NCI-H446 (cell line): Measurements from ENCODE around the gene ENC1.
A peak's percentile ranks its signal among the peaks of the same experiment; 100 is the strongest.

Experiments
- DNase-seq, 2 experiments: peaks; one replicate each; lab custom pipeline; 2025; lab: John Stamatoyannopoulos, UW

Gene ENC1

DNA sequence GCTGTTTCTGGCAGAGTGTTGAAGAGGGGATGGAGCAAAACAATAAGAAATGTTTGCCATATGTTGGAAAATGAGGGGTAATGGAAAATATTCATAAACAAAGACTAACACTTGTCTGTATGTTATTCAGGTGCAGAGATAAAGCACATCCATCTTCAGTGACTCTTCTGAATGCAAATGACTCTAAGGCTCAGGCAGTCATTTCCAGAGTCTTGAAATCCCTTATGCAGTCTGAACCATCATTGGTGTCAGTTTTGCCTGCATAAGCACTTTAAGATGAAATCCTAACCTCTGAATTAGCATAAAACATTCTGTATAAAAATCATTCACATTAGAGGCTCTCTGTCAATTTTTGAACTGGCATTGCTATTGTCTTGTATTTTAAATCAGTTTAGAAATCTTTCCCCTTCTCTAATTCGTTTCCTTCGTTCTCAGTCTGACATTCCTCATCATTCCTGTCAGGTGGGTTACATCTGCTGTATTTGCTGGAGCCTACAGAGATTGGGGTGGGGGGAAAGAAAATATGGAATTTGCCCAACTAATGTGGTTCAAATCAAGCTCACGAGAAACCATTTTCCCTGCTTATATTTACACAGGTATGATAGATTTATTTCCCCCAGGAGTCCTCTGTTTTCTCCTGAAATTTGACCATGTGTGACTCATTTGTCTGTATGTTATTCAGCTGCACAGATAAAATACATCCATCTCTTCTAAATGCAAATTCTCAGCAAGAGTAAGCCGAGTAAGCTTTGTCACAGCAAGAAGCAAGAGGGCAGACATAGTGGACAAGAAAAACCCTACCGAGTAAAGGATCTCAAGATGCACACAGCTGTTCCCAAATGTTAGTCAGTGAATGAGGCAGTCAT lies 31.6 kb downstream of the ENC1 start:
- DNase-seq, result no peak

DNA sequence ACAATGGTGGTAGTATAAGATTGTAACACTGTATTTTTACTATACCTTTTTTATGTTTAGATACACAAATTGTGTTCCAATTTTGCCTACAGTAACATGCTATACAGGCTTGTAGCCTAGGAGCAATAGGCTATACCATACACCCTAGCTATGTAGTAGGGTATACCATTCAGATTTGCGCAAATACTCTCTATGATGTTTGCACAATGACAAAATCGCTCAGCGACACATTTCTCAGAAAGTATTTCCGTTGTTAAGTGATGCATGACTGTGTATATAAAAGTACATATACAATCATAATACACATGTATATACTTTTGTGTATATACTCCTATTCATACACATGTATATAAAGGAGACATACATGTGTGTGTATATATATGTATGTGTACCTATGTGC lies 34.8 kb downstream of the ENC1 start:
- no peak for DNase-seq

DNA sequence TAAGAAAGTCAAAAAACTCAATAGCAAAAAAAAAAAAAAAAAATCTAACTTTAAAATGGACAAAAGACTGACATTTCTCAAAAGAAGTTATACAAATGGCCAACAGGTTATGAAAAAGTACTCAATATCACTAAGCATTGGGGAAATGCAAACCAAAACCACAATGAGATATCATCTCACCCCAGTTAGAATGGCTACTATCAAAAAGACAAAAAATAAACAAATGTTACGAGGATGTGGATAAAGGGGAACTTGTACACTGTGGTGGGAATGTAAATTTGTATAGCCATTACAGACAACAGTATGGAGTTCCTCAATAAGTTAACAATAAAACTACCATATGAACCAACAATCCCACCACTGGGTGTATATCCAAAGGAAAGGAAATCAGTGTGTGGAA lies 37.2 kb downstream of the ENC1 start:
- DNase-seq, result no peak

DNA sequence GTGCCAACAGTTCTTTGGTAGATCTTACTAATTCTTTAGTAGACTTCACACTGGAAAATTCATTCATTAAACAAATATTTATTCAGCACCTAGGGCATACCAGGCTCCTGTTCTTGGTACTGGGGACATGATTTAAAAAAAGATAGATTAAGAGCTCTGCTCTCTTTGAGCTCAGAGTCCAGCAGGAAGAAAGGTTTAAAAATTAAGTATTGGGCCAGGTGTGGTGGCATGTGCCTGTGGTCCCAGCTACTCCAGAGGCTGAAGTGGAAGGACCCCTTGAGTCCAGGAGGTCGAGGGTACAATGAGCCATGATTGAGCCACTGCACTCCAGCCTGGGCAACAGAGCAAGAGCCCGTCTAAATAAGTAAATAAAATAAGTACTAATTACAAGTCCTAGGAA lies 41.4 kb downstream of the ENC1 start:
- DNase-seq, result no peak

DNA sequence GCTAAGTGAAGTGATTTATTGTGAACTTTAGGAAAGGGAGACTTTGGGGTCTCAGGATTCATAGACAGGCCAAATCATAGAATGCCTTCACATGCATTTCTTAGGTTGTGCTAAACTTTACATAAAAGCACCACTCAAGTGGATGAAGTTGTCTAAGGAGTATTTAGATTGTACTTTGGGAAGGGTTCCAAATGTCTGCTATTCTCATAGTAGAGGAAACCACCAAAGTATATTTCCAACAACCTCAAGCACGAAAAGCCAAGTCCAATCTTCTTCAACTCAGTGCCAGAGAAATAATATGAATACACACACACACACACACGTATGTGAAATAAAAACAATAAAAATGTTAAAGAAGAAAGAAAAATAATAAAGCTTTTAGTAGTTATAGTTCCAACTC lies 41.8 kb downstream of the ENC1 start:
- DNase-seq, result no peak

DNA sequence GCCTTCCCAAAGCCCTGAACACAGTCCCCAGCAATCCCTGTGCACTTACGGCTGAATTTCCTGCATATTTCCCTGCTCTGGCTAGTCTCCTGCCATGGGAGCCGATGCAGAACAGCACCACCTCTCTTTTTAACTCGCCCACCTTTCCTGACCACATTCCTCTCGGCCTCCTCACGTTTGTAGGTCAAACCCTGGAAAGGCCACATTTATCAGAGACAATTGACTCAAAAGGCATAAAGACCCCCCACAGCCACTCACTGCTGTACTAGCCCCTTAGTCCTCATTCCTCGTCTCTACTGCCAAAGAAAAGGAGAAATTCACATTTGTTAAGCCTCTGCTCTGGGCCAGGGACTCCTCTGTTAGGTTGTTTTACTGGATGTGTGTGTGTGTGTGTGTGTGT lies 43.6 kb downstream of the ENC1 start:
- DNase-seq, result no peak

DNA sequence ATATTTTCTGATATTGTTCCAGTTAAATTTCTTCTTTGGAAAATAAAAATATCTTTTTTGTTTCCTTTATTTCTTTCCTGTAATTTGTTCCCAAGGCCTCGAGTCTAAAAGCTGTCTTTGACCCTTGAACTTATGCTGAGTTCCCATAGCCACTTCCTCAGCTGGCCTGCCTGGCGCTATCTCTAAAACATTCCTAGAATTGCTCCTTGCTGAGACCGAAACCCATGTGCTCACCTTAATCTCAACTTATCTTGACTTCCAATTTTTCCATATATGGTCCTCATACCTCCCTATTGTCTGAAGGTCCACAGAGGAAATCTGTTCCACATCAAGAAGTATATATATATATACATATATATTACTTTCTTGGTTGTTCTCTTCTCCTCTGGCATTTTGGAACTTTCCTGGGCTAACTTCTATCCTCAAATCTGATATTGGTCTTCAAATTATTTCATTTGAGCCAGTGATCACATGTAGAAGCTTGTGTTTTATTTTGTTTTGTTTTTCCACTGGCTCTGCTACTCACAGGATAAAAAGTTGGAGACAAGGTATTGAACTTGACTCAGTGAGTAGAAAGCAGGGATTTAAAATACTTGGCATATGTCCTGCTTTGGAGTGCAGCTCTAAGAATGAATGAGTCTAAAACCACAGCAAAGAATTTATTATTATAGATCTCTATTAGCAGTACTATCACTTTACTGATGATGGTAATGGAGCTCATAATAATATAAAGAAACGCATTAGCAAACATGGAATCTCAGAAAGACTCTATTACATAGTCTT lies 45.2 kb downstream of the ENC1 start:
- DNase-seq, result no peak

DNA sequence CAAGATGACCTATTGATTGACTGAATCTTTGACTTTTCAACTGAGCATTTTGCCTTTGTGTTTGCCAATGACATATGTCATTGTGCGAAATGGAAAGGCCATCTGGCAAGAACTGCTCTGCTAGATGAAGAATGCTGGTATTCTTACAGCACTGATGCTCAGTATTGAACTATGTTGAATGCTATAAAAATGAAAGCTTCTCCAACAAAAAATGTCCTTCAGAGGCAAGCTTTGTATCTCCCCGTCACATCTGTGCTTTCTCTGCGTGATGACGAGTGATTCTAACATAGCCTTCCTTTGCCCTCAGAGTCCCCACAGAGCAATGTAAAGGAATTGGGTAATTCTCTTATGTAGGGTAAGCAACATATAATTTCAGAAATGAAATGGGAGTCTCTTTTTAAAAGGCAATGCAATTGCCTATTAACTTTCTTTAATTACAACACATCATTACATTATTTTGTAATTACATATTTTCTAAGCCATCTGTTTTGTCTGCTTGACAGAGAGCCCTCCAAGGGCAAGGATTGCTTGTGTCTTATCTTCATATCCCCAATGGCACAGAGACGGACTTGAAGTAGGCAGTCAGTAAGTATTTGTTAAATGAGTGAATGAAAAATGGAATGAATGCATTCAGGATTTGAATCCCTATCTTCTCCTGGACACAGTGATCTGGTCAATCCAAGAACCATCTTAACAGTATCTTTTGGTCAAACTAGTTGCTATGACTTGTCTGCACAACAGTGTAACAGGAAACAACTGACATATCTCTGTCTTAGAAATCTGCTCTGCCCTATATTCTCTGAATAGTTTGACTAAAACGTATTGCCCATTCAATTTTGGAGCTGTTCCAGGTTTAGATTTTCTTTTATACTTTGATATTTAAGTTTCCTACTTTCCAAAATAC lies 46.1 kb downstream of the ENC1 start:
- peak in 1 of 2 experiments; percentile 6 for DNase-seq

DNA sequence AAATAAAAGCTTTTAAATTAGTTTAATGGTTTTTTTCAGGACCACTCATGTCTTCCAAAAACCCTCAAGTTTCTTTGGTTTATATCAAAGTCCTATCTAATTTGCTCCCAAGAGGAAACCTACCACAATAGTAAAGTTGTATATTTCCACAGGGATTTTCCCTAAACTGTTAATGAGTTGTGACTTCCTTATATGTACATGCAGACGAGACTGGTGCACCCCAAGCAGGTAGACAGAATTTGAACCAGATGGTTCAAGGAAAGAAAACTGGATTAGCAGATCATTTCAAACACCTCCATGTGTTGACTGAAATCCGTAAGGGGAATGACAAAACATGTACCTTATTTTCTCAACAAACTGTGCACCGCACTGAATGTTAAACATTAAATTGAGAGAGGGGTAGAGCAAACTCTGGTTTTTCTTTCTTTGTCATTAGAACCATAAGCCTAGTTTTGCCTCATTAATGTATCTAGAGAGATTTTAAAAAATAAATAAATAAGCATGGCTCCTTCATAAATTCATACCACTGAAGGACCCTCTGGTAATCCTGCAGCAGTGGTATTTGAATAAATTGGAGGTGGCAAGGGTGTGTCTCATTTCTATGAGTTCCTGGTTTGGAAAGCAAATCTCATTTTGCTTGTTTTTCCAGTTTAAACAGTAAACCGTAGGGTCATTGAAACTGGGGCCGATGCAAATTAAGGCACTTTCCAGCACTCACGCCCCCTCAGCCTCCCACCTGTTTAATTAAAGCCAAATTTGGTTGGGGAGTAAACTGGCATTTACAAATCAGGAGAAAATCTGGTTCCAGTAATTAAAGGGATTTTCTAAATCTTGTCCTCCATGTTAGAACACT lies 51.1 kb downstream of the ENC1 start:
- no peak for DNase-seq

DNA sequence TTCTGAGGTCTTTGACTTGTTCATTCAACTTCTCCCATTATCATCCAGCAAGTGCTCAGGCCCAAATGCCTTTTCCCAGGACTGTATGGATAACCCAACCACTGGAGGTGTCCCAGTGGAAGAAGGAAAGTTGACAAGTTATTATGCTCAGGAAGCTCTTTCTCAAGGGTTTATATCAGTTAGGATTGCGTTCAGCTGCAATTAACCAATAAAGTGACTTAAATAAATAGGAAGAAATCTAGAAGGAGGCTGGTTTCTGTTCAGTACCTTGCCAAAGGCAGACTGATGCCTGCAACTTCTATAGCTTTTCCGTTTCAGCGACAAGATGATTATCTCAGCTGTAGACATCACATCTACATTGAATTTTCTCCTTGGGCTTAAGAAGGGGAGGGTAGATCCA lies 52.1 kb downstream of the ENC1 start:
- DNase-seq, result no peak

DNA sequence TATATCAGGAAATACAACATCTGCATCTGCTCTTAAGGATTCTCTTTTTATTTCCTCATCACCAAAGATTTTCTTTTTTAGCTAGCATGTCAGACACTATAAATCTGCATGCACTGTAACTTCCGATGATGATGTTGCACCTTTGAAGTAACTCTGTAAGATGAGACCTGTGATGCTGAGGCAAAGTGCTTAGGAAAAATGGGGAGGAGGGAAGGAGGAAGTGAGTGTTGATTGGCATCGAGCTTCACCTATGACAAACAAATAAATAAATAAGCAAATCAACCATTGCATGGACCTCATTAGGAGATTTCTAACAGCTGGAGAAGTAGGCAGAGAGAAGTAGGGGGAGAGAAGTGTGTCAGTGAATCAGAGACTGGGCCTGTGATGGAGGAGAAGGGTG lies 52.6 kb downstream of the ENC1 start:
- no peak for DNase-seq

DNA sequence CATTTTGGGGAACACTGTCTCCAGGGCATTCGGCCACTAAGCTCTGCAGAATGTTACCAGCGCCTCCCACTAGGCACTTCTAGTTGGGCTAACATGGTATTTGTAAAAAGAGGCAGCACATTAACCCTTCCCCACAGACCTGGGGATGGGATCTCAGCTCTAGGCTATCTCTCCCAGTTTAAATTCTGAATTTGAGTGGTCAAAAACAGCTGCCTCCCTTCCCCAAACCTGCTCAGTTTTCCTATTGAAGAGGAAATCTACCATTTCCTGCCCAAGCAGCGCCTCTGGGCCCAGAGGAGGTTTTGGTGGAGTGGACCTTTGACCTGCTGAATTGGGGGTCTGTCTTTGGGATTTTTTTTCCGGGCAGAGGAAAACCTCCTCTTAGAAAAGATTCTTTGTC lies 53.2 kb downstream of the ENC1 start:
- DNase-seq, result no peak

DNA sequence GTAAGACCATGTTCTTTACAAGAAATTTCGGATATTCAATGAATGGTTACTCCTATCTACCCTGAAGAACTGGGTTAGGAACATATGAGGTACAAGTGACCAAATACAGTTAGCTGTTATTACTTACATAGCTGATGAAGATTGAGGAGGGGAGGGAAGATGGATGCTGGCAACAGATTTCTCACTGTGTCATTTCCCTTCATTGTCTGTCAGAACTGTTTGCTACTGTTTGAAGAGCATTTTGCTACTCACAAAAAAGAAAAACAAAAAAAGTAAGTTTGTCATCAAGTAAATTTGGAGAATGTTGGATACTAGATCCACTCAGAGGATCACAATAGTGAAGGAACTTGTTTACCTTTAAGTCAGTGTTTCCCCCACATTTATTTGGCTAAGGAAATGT lies 53.7 kb downstream of the ENC1 start:
- DNase-seq, result no peak

DNA sequence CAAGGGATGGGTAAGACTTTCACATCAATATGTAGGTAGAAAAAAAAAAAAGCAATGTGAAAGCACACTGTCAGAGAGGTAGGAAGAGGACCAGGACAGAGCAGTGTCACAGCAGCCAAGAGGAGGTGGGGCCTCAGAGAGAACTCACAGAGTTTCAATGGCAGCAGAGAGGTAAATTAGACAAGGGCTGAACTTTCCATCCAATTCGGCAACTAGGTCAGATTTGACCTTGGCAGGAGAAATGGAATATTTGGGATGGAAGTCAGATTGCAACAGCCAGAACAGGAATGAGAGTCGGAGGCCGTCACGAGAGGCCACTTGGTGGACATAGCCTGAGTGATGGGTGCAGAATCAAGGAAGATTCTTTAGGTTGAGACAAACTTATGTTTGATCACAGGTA lies 57.7 kb downstream of the ENC1 start:
- DNase-seq, result no peak

DNA sequence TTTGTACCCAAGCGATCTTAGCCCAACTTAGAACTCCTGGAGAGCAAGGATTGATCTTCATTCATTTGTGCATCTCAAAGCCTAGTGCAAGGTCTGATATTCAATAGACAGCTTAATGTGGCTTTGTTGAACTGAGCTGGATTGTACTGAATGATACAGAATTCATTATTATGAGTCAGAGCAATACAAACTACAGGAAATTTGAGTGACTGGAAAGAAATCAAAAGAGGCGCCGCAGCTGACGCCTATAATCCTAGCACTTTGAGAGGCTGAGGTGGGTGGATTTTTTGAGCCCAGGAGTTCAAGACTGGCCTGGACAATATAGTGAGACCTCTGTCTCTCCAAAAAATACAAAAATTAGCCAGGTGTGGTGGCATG lies 58.6 kb downstream of the ENC1 start:
- DNase-seq, result no peak

DNA sequence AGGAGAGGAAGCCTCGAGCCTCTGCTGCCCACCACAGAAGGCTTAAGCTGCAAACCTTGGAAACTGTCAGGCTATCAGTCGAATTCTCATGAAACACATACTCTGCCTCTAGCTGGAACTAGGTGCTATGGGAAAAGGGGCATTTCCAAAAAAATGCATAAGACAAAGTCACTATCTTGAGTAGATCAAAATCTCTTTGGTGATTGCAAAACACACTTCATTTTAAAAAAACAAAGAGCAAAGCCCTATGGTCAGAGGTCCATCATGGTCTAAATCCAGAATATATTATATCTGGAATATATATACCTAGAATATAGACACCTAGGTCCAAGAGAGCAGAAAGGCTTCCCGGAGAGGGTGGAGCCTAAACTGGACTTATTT lies 59.8 kb downstream of the ENC1 start:
- no peak for DNase-seq

DNA sequence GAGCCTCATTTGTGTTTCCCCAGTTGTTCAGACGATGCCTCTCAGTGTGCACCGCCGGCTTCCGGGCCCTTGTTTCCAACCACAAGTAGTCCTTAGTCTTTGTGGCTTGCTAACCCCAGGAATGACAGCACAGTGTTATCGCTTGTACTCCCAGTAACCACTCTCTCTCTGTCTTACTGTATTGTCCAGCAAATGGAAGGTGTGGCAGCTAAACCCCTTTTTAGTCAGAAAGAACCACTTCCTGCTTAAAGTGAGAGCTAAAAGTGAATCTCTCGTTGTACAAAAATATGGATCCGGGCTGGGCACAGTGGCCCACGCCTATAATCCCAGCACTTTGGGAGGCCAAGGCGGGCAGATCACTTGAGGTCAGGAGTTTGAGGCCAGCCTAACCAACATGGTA lies 61.3 kb downstream of the ENC1 start:
- DNase-seq, result no peak

DNA sequence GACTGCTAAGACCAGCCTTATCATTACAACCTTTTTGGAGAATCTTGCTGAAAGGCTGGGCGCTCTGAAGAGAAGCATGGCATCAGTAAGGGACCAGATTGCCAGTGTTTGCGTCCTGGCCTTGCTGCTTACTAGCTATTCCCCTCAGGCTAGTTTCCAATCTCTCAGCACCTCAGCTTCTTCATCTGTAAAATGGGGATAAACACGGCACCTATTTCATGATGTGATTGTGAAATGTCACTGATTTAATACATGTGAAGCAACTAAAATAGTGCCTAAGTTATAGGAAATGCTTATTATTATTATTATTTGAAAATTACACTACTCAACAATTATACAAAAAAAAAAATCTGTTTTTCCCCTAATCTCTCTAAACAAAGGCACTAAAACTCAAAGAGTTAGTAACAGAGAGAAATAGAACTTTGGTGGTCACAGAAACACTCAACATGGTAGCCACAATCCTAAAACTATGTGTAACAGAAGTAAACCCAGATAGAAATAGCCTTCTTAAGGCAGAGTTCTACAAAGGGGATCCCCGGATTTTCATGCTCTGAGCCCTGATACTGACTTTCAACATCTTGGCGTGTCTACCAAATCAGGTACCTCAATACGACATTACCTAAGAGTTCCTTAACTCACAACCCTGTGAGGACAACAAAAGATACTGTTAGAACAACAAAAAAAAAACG lies 62.0 kb downstream of the ENC1 start:
- DNase-seq, result no peak
